Parathyroid adenoma (tissue), 2 donors: ENCODE measurements around the gene HS3ST3B1.

Experiments
- H2AFZ ChIP-seq: fragments of 300-600 bp; sonication (generic); one replicate; pipeline ENCODE4 v1.7.0; 2017; ENCODE audit warnings: antibody characterized with exemption, mild to moderate bottlenecking
- H3K27ac ChIP-seq: fragments of 300-600 bp; sonication (generic); one replicate; pipeline ENCODE4 v1.7.0; 2017
- H3K27me3 ChIP-seq: fragments of 300-600 bp; sonication (generic); one replicate; pipeline ENCODE4 v1.7.0; 2017; ENCODE audit warnings: low read length; ENCODE audit not compliant: control insufficient read depth, insufficient read depth
- H3K36me3 ChIP-seq: fragments of 300-600 bp; sonication (generic); one replicate; pipeline ENCODE4 v1.7.0; 2017; ENCODE audit warnings: low read length; ENCODE audit not compliant: control insufficient read depth, insufficient read depth
- H3K4me1 ChIP-seq: fragments of 300-600 bp; sonication (generic); one replicate; pipeline ENCODE4 v1.7.0; 2017; ENCODE audit warnings: control low read depth
- H3K4me2 ChIP-seq: fragments of 300-600 bp; sonication (generic); one replicate; pipeline ENCODE4 v1.7.0; 2017; ENCODE audit warnings: low read length
- H3K4me3 ChIP-seq: fragments of 300-600 bp; sonication (generic); one replicate; pipeline ENCODE4 v1.7.0; 2017; ENCODE audit warnings: low read depth, low read length
- H3K79me2 ChIP-seq: fragments of 300-600 bp; sonication (generic); one replicate; pipeline ENCODE4 v1.7.0; 2017; ENCODE audit warnings: control low read depth
- H3K9ac ChIP-seq: fragments of 300-600 bp; sonication (generic); one replicate; pipeline ENCODE4 v1.7.0; 2017; ENCODE audit warnings: mild to moderate bottlenecking
- H3K9me3 ChIP-seq: fragments of 300-600 bp; sonication (generic); one replicate; pipeline ENCODE4 v1.7.0; 2017; ENCODE audit warnings: low read length; ENCODE audit not compliant: control insufficient read depth
- TF ChIP-seq, protein P1 (sequence below): fragments of 300-600 bp; sonication (generic); IDR thresholded peaks from one replicate; pipeline ENCODE4 v1.7.0; 2017; ENCODE audit warnings: antibody characterized with exemption, mild to moderate bottlenecking
- donor health status: primary hyperparathyroidism.

Gene HS3ST3B1

DNA sequence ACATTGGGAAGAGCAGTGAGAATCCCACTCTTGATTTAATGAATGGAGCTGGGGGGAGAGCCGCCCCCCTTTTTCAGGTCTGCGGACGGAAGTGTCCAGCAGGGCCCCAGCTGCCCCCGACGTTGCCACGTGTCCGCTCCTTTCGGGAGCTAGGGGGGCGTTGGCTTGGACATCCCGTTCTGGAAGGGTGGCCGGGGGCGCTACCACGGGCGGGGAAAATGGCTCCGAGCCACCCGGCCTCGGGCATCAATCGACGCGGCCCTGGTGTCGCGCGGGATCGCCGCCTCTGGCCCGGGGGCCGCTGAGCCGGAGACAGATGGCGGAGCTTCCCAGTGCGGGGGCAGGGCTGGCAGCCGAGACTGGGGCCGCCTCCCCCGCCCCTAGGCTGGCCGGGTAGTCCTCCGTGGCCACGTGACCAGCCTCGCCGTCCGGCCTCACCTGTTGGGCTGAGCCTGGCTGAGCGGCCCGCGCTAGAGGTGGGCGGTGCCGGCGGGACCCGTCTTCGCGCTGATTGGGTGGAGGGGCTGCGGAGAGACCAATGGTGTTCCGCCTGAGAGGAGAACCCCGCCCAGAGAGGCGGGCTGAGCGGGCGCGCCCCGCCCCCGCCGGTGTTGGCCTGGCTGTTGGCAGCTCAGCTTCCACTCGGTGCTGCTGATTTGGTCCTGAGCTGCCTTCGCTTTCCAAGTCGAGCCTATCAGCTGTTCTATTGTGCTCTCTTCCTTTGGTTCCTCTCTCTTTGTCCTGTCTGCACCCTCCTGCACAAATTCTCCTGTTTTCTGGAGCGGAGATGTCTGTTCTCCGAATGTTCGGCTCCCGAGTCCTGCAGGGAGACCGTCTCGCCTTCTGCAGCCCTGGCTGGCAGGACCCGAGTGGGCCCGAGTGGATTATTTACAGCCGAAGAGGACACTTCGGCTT, 8.3 kb downstream of the HS3ST3B1 start:
- Histone ChIP-seq H3K9me3 (no peaks in the 10 kb centered on the region), H3K36me3 (no peaks in the 10 kb centered on the region), H2AFZ (peak overlapping the region; percentile 43), H3K27ac (no peak overlapping the region), H3K4me1 (no peaks in the 10 kb centered on the region), H3K79me2 (no peaks in the 10 kb centered on the region), H3K9ac (no peak overlapping the region), H3K4me3 (peak overlapping the region; percentile 52), H3K4me2 (peak overlapping the region; percentile 42), H3K27me3 (peaks cover 2% of the 10 kb centered on the region)
- TF ChIP-seq, protein P1, sequence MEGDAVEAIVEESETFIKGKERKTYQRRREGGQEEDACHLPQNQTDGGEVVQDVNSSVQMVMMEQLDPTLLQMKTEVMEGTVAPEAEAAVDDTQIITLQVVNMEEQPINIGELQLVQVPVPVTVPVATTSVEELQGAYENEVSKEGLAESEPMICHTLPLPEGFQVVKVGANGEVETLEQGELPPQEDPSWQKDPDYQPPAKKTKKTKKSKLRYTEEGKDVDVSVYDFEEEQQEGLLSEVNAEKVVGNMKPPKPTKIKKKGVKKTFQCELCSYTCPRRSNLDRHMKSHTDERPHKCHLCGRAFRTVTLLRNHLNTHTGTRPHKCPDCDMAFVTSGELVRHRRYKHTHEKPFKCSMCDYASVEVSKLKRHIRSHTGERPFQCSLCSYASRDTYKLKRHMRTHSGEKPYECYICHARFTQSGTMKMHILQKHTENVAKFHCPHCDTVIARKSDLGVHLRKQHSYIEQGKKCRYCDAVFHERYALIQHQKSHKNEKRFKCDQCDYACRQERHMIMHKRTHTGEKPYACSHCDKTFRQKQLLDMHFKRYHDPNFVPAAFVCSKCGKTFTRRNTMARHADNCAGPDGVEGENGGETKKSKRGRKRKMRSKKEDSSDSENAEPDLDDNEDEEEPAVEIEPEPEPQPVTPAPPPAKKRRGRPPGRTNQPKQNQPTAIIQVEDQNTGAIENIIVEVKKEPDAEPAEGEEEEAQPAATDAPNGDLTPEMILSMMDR, result no peak

DNA sequence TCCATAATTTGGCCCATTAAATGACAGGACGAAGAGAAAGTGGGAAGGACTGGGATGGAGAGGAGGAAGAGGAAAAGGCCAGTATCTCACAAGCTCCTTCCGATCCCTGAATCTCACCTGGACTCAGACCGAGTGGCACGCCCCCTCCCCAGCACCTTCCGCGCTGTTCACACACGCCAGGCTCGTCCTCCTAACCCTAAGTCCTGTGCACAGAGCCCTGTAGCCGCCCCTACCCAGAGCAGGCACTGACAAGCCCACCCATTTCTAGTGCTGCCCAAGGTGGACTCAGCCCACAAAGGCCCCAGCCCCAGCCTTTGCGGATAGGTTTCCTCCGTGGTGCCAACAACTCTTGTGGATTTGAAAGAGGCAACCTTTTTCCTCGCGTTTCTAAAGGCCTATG, 9.2 kb downstream of the HS3ST3B1 start:
- Histone ChIP-seq H3K9me3 (no peaks in the 10 kb centered on the region), H3K4me1 (no peaks in the 10 kb centered on the region), H3K36me3 (no peaks in the 10 kb centered on the region), H3K27ac (no peak overlapping the region), H3K9ac (no peak overlapping the region), H3K4me3 (peak overlapping the region; percentile 52), H3K79me2 (no peaks in the 10 kb centered on the region), H3K27me3 (peaks cover 2% of the 10 kb centered on the region), H2AFZ (no peak overlapping the region), H3K4me2 (peak overlapping the region; percentile 42)
- TF ChIP-seq, protein P1, result no peak

DNA sequence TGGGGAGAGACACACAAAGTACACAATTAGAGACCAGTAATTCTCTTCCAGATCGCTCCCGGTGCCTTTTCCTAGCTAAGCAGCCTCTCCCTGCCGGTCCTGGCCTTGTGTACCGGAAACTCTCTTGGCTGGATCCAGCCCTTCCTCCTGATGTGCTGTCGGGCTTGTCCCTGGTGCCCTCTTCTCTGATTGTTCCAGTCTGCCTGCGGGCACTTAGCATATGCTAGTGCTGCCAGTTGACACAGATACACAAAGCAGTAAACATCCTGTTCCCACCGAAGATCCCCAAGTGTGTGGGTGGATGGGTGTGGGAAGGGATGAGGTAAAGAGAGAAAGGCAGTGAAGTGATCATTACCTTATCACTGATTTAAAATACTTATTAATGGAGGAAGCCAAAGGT, 9.7 kb downstream of the HS3ST3B1 start:
- no peak overlapping the region for H3K4me2 ChIP-seq
- H3K4me3 ChIP-seq, result no peak overlapping the region
- no peaks in the 10 kb centered on the region for H3K79me2 ChIP-seq
- H3K9ac ChIP-seq, result no peak overlapping the region
- no peak overlapping the region for H3K27ac ChIP-seq
- peaks cover 2% of the 10 kb centered on the region for H3K27me3 ChIP-seq
- TF ChIP-seq, protein P1, result no peak
- H3K4me1 ChIP-seq, result no peaks in the 10 kb centered on the region
- H3K36me3 ChIP-seq, result no peaks in the 10 kb centered on the region
- H2AFZ ChIP-seq, result no peak overlapping the region
- H3K9me3 ChIP-seq, result no peaks in the 10 kb centered on the region

DNA sequence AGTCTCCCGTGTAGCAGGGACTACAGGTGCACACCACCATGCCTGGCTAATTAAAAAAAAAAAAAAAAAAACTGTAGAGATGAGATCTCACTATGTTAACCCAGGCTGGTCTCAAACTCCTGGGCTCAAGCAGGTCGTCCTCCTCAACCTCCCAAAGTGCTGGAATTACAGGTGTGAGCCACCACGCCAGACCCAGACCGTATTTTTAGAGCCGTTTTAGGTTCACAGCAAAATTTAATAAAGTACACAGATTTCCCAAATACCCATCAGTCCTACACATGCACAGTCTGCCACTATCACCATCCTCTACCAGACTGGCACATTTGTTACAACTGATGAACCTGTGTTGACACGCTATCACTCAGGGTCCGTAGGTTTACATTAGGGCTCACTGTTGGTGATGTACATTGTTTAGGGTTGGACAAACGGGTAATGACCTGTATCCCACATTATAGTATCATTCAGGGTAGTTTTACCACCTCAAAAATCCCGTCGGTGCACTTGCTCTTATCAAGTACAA, 10.4 kb downstream of the HS3ST3B1 start:
- Histone ChIP-seq H3K4me2 (no peak overlapping the region), H3K27me3 (no peaks in the 10 kb centered on the region), H3K79me2 (no peaks in the 10 kb centered on the region), H3K36me3 (no peaks in the 10 kb centered on the region), H2AFZ (no peak overlapping the region), H3K4me3 (no peak overlapping the region), H3K27ac (no peak overlapping the region), H3K4me1 (no peaks in the 10 kb centered on the region), H3K9me3 (no peaks in the 10 kb centered on the region), H3K9ac (no peak overlapping the region)
- TF ChIP-seq, protein P1, result no peak
